Uterus (tissue), 4 donors: ENCODE measurements around the gene CD1D. TPM values are rescaled to one million over a fixed set of nuclear protein-coding genes. Genes with fewer than 3 reads are reported as not detected.

ENCODE experiments used
- DNase-seq, 2 donors: peaks; one replicate each; pipeline ENCODE4 v3.0.0-alpha.2; 2019 to 2020
- H3K27ac ChIP-seq, 2 donors: fragments of 200-600 bp; sonication (generic); 1 replicate in 1 of 2; 2 replicates in 1 of 2; pipeline ENCODE4 v1.5.1; 2016 to 2018
- H3K27me3 ChIP-seq, 2 donors: fragments of 200-600 bp; sonication (generic); one replicate each; pipeline ENCODE4 v1.5.1; 2018 to 2019; ENCODE audit warnings: control low read depth in 1 of 2
- H3K36me3 ChIP-seq, 2 donors: fragments of 200-600 bp; sonication (generic); one replicate each; pipeline ENCODE4 v1.5.1; 2019; ENCODE audit warnings: control low read depth in 1 of 2
- H3K4me1 ChIP-seq, 2 donors: fragments of 200-600 bp; sonication (generic); one replicate each; pipeline ENCODE4 v1.5.1; 2018 to 2019; ENCODE audit warnings: control low read depth in 1 of 2
- H3K4me3 ChIP-seq, 2 donors: fragments of 200-600 bp; sonication (generic); 1 replicate in 1 of 2; 2 replicates in 1 of 2; pipeline ENCODE4 v1.5.1; 2018 to 2019; ENCODE audit warnings: mild to moderate bottlenecking in 1 of 2
- H3K9me3 ChIP-seq, 2 donors: fragments of 200-600 bp; sonication (generic); one replicate each; pipeline ENCODE4 v1.5.1; 2019; ENCODE audit warnings: control low read depth in 1 of 2
- CTCF ChIP-seq, 4 experiments: fragments of 200-600 bp in 2 of 4; fragments of 450-650 bp in 2 of 4; sonication (generic) in 2 of 4; IDR thresholded peaks; one replicate each; pipeline ENCODE4 v1.5.1; 2016 to 2019; ENCODE audit warnings: antibody characterized with exemption in 4 of 4, mild to moderate bottlenecking in 2 of 4, moderate library complexity in 1 of 4
- POLR2A ChIP-seq, 2 donors: fragments of 450-650 bp; IDR thresholded peaks; one replicate each; pipeline ENCODE4 v1.6.1; 2016; ENCODE audit warnings: antibody characterized with exemption in 2 of 2, mild to moderate bottlenecking in 1 of 2, moderate library complexity in 1 of 2
- intact Hi-C: fragments of 100-400 bp; cut with DNase I; formaldehyde crosslinking; loops from one replicate; pipeline ENCODE4 v1.15.1; 2023; ENCODE audit warnings: low total_unique reads
- total RNA-seq, 4 donors: library from RNA; depleted of rRNA in 3 of 4; stranded (reverse); fragments of >200 nt in 3 of 4; gene quantifications; one replicate each; pipeline versions ENCODE4 v1.1.0 to v1.2.4, GENCODE V29; 2014 to 2023
- donor health status: DM: yes; HTN: yes; CAD: no.

The CD1D gene
- total RNA-seq, 4 donors from 2014 or later: 1.5 to 3.4 (median 1.8) TPM

- intact Hi-C loops: no loop called here
Measured at GRCh38 chr1:158189624-158190023, 8.9 kb downstream of the CD1D start.

GRCh38 chr1:158191299-158191698 is 10.6 kb downstream of the CD1D start:
- TF ChIP-seq POLR2A (IDR thresholded peaks at IDR 0.05) (no peak), CTCF (IDR thresholded peaks at IDR 0.05) (no peak)
- no peaks in the 10 kb centered on the region for H3K4me1 ChIP-seq
- DNase-seq: no peak
- H3K9me3 ChIP-seq: no peaks in the 10 kb centered on the region
- H3K27me3 ChIP-seq: no peaks in the 10 kb centered on the region
- no peak overlapping the region for H3K27ac ChIP-seq
- H3K36me3 ChIP-seq: peaks cover 0 to 3% of the 10 kb centered on the region in 2 donors
- intact Hi-C loops: no loop called here
- no peak overlapping the region for H3K4me3 ChIP-seq

More at GRCh38 chr1:158189624-158190023, 8.9 kb downstream of the CD1D start:
- Histone ChIP-seq H3K4me3 (no peak overlapping the region), H3K4me1 (no peaks in the 10 kb centered on the region), H3K9me3 (no peaks in the 10 kb centered on the region), H3K27me3 (no peaks in the 10 kb centered on the region), H3K27ac (no peak overlapping the region), H3K36me3 (peaks cover 0 to 3% of the 10 kb centered on the region in 2 donors)
- TF ChIP-seq POLR2A (IDR thresholded peaks at IDR 0.05): no peak
- TF ChIP-seq CTCF (IDR thresholded peaks at IDR 0.05): no peak
- DNase-seq: no peak

GRCh38 chr1:158196461-158196860 is 15.8 kb downstream of the CD1D start:
- DNase-seq: no peak
- Histone ChIP-seq H3K4me1 (no peaks in the 10 kb centered on the region), H3K36me3 (no peaks in the 10 kb centered on the region), H3K27me3 (peaks cover 0 to 2% of the 10 kb centered on the region in 2 donors), H3K9me3 (no peaks in the 10 kb centered on the region), H3K4me3 (no peak overlapping the region), H3K27ac (no peak overlapping the region)
- intact Hi-C loops: no loop called here
- TF ChIP-seq CTCF (IDR thresholded peaks at IDR 0.05) (no peak), POLR2A (IDR thresholded peaks at IDR 0.05) (no peak)

- Histone ChIP-seq H3K27ac (no peak overlapping the region), H3K4me3 (no peak overlapping the region), H3K27me3 (peaks cover 0 to 4% of the 10 kb centered on the region in 2 donors), H3K36me3 (no peaks in the 10 kb centered on the region), H3K4me1 (no peaks in the 10 kb centered on the region), H3K9me3 (no peaks in the 10 kb centered on the region)
- intact Hi-C loops: no loop called here
- TF ChIP-seq POLR2A (IDR thresholded peaks at IDR 0.05) (no peak), CTCF (IDR thresholded peaks at IDR 0.05) (no peak)
- no peak for DNase-seq
Measured at GRCh38 chr1:158199849-158200248, 19.2 kb downstream of the CD1D start.

- Histone ChIP-seq H3K36me3 (no peaks in the 10 kb centered on the region), H3K4me3 (no peak overlapping the region), H3K27me3 (peaks cover 0 to 4% of the 10 kb centered on the region in 2 donors), H3K9me3 (no peaks in the 10 kb centered on the region), H3K4me1 (no peaks in the 10 kb centered on the region), H3K27ac (no peak overlapping the region)
- TF ChIP-seq POLR2A (IDR thresholded peaks at IDR 0.05) (no peak), CTCF (IDR thresholded peaks at IDR 0.05) (no peak)
- intact Hi-C loops: no loop called here
- no peak for DNase-seq
Measured at GRCh38 chr1:158200527-158200926, 19.8 kb downstream of the CD1D start.
